ENCODE results near the gene LAMC1.

Gene LAMC1

GRCh38 chr1:183021405-183022201 is 1.6 kb upstream of the LAMC1 start:
- DNase-seq (ENCODE audit: low read depth) = no peak

GRCh38 chr1:183022202-183023145 is 746 bp upstream of the LAMC1 start:
- DNase-seq (ENCODE audit: low read depth) = peak; percentile 96

- DNase-seq (ENCODE audit: low read depth) = no peak
These were observed 539 bp downstream of the LAMC1 start for GRCh38 chr1:183023601-183024316.

- DNase-seq (ENCODE audit: low read depth) = no peak
These were observed 1.2 kb downstream of the LAMC1 start for GRCh38 chr1:183024317-183025009.

- no peak for DNase-seq (ENCODE audit: low read depth)
These were observed 1.8 kb downstream of the LAMC1 start for GRCh38 chr1:183025010-183025337.

- no peak for DNase-seq (ENCODE audit: low read depth)
These were observed 2.9 kb downstream of the LAMC1 start for GRCh38 chr1:183025782-183026774.

GRCh38 chr1:183027031-183027430 is 3.8 kb downstream of the LAMC1 start:
- no peak for DNase-seq (ENCODE audit: low read depth)

GRCh38 chr1:183027791-183028190 is 4.6 kb downstream of the LAMC1 start:
- DNase-seq (ENCODE audit: low read depth) = no peak

- DNase-seq (ENCODE audit: low read depth) = no peak
These were observed 6.4 kb downstream of the LAMC1 start for GRCh38 chr1:183029591-183030000.

GRCh38 chr1:183030053-183030452 is 6.8 kb downstream of the LAMC1 start:
- DNase-seq (ENCODE audit: low read depth) = no peak

GRCh38 chr1:183032122-183032921 is 9.1 kb downstream of the LAMC1 start:
- no peak for DNase-seq (ENCODE audit: low read depth)

- no peak for DNase-seq (ENCODE audit: low read depth)
These were observed 10.0 kb downstream of the LAMC1 start for GRCh38 chr1:183033205-183033604.

- no peak for DNase-seq (ENCODE audit: low read depth)
These were observed 11.5 kb downstream of the LAMC1 start for GRCh38 chr1:183034682-183035081.

- DNase-seq (ENCODE audit: low read depth) = no peak
These were observed 15.2 kb downstream of the LAMC1 start for GRCh38 chr1:183038333-183038866.

- DNase-seq (ENCODE audit: low read depth) = no peak
These were observed 15.7 kb downstream of the LAMC1 start for GRCh38 chr1:183038913-183039312.

- no peak for DNase-seq (ENCODE audit: low read depth)
These were observed 16.1 kb downstream of the LAMC1 start for GRCh38 chr1:183039330-183039729.

- peak; percentile 61 for DNase-seq (ENCODE audit: low read depth)
These were observed 16.8 kb downstream of the LAMC1 start for GRCh38 chr1:183039985-183040447.

GRCh38 chr1:183040547-183040971 is 17.3 kb downstream of the LAMC1 start:
- DNase-seq (ENCODE audit: low read depth) = no peak

GRCh38 chr1:183043254-183043653 is 20.0 kb downstream of the LAMC1 start:
- DNase-seq (ENCODE audit: low read depth) = no peak
